ENCODE measurements around the gene UBE3A.
"Not testable (repeated sequence)": the region's sequence is repeated elsewhere in the genome, so short reads cannot be mapped to it uniquely, and the experiment has no call there.

DNA sequence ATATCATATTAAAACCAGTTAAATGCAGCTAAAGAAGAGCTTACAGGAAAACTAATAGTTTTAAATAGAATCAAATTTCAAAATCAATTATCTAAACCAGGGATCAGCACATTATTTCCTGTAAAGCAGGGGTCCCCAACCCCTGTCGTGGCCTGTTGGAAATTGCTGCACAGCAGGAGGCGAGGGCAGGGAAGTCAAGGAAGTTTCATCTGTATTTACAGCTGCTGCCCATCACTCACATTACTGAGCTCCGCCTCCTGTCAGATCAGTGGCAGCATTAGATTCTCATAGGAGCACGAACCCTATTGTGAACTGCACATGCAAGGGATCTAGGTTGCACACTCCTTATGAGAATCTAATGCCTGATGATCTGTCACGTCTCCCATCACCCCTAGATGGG lies 14.4 kb upstream of the UBE3A start:
- TF ChIP-seq, protein P1, sequence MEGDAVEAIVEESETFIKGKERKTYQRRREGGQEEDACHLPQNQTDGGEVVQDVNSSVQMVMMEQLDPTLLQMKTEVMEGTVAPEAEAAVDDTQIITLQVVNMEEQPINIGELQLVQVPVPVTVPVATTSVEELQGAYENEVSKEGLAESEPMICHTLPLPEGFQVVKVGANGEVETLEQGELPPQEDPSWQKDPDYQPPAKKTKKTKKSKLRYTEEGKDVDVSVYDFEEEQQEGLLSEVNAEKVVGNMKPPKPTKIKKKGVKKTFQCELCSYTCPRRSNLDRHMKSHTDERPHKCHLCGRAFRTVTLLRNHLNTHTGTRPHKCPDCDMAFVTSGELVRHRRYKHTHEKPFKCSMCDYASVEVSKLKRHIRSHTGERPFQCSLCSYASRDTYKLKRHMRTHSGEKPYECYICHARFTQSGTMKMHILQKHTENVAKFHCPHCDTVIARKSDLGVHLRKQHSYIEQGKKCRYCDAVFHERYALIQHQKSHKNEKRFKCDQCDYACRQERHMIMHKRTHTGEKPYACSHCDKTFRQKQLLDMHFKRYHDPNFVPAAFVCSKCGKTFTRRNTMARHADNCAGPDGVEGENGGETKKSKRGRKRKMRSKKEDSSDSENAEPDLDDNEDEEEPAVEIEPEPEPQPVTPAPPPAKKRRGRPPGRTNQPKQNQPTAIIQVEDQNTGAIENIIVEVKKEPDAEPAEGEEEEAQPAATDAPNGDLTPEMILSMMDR (IDR thresholded peaks at IDR 0.05) = not testable (repeated sequence)
- TF ChIP-seq POLR2A (IDR thresholded peaks at IDR 0.05) = not testable (repeated sequence)
